Coronary artery (tissue), 2 donors: ENCODE results near the gene PIGT.

Experiments used
- DNase-seq: peaks from one replicate; pipeline ENCODE4 v3.0.0-alpha.2; 2017; ENCODE audit warnings: low spot score
- H3K27ac ChIP-seq, 2 donors: fragments of 200-600 bp; sonication (generic); one replicate each; pipeline ENCODE4 v1.5.1; 2016 to 2019
- H3K4me3 ChIP-seq: fragments of 200-600 bp; sonication (generic); 2 replicates; pipeline ENCODE4 v1.5.1; 2016; ENCODE audit warnings: mild to moderate bottlenecking, moderate library complexity
- TF ChIP-seq, protein P1 (sequence below): fragments of 200-600 bp; sonication (generic); IDR thresholded peaks from one replicate; pipeline ENCODE4 v1.5.1; 2019; ENCODE audit warnings: antibody characterized with exemption

Gene PIGT

DNA sequence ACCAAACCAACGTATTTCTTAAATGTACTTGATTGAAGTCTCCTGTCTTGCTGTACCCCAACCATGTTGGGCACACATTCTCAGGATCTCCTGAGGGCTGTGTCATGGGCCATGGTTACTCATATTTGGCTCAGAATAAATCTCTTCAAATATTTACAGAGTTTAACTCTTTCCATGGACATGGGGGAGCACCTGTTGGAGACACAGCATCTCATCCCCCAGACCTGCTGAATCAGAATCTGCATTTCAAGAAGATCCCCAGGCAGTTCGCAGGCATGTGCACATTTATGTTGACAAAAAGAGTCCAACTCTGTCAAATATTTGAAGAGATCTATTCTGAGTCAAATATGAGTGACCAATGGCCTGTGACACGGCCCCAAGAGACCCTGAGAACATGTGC, 24.5 kb downstream of the PIGT start:
- TF ChIP-seq, protein P1, sequence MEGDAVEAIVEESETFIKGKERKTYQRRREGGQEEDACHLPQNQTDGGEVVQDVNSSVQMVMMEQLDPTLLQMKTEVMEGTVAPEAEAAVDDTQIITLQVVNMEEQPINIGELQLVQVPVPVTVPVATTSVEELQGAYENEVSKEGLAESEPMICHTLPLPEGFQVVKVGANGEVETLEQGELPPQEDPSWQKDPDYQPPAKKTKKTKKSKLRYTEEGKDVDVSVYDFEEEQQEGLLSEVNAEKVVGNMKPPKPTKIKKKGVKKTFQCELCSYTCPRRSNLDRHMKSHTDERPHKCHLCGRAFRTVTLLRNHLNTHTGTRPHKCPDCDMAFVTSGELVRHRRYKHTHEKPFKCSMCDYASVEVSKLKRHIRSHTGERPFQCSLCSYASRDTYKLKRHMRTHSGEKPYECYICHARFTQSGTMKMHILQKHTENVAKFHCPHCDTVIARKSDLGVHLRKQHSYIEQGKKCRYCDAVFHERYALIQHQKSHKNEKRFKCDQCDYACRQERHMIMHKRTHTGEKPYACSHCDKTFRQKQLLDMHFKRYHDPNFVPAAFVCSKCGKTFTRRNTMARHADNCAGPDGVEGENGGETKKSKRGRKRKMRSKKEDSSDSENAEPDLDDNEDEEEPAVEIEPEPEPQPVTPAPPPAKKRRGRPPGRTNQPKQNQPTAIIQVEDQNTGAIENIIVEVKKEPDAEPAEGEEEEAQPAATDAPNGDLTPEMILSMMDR = no peak
- Histone ChIP-seq H3K27ac (no peak overlapping the region), H3K4me3 (no peak overlapping the region)
- no peak for DNase-seq

DNA sequence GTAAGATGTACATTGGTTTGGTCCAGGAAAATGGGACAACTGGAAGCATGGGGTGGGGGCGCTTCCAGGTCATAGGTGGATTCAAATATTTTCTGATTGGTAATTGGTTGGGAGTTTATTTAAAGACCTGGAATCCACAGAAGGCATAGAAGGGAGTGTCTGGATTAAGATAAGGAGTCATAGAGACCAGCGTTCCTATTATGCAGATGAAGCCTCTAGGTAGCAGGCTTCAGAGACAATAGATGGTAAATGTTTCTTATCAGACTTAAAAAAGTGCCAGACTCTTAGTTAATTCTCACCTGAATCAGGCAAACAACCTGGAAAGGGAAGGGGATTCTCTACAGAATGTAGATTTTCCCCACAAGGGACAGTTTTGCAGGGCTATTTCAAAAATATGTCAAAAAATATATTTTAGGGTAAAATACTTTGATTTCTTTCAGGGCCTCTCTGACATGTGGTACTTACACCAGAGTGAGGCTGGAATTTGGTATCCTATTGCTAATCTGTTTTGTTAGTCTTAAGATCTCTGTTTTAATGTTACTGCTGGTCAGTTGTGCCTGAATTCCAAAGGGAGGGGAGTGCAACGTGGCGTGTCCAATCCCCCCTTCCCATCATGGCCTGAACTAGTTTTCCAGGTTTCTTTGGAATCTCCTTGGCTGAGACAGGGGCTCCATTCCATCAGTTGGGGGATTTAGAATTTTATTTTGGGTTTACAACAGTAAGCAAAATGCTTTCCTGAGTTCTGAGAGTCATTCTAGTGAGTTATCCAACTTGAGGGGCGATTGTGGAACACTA, 25.1 kb downstream of the PIGT start:
- TF ChIP-seq, protein P1 = no peak
- H3K4me3 ChIP-seq = no peak overlapping the region
- no peak for DNase-seq
- no peak overlapping the region for H3K27ac ChIP-seq

DNA sequence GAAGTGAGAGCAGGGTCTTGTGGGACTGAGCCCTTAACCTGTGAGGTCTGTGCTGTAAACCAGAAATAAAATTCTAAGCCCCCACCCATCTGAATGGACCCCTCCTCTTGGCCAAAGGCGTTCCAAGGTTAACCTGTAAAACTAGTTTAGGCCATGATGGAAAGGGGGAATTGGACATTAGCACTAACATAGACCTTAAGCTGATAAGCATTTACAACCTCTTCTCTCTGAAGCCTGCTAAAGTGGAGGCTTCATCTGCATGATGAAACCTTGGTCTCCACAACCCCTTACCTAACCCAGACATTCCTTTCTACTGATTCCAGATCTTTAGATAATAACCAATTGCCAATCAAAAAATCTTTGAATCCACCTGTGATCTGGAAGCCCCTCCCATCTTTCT, 25.8 kb downstream of the PIGT start:
- H3K27ac ChIP-seq = no peak overlapping the region
- no peak for DNase-seq
- H3K4me3 ChIP-seq = no peak overlapping the region
- TF ChIP-seq, protein P1 = no peak

DNA sequence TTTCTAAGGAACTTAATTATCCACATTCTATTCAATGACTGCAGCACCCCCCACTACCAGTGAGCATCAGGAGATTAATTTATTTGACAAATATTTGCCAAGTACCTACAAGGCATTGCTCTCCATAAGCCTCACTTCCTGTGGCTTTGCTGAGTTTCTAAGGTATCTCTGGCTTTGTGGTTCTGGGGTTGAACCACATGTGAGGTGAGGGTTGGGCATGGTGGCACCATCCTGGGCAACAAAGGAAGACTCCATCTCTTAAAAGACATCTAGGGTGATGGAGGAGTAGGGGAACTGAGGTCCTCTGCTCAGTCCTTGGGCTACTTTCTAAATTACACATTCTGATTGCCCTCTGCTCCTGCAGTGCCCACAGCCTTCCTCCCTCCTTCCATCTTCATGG, 28.1 kb downstream of the PIGT start:
- no peak overlapping the region for H3K27ac ChIP-seq
- DNase-seq = no peak
- TF ChIP-seq, protein P1 = no peak
- no peak overlapping the region for H3K4me3 ChIP-seq

DNA sequence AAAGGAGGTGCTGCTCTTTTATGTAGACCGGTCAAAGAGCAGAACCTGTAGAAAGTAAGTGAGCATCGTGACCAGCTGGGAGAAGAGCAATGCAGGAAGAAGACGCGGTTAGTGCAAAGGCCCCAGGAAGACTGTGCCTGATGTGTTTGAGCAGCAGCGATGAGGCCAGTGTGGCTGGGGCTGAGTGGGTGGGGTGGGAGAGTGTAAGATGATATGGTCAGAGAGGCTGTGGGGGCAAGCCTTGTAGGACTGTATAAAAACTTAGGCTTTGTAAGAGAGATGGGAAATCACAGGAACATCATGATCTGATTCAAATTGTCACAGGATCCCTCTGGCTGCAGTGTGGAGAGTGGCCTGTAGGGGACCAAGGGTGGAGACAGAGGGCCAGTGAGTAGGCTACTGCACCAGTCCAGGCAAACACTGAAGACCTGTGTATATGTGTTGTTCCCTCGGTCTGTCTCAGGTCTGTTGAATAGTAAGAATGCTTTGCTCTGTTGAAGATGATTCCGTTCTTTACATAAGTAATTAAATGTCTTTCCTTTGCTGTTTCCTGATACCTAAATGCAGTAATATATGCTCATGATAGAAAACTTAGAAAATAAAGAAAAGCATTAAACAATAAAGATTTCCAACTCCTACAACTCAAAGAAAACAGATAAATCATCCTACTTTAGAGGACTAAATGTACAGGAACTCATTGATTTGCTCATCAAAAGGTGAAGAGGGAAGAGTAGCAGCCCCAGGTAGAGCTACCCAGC, 30.0 kb downstream of the PIGT start:
- Histone ChIP-seq H3K4me3 (no peak overlapping the region), H3K27ac (no peak overlapping the region)
- no peak for DNase-seq
- TF ChIP-seq, protein P1 = no peak

- no peak overlapping the region for H3K4me3 ChIP-seq
- H3K27ac ChIP-seq = no peak overlapping the region
- DNase-seq = no peak
- TF ChIP-seq, protein P1 = no peak
Measured at GRCh38 chr20:45448270-45448669, 32.3 kb downstream of the PIGT start.

GRCh38 chr20:45449528-45449927, 33.6 kb downstream of the PIGT start:
- Histone ChIP-seq H3K4me3 (no peak overlapping the region), H3K27ac (peak overlapping the region; percentile 12 to 41)
- no peak for DNase-seq
- TF ChIP-seq, protein P1 = no peak
